ENCODE data around the gene LRRC3. TPM values are rescaled to one million over a fixed set of nuclear protein-coding genes. Genes with fewer than 3 reads are reported as not detected.

The LRRC3 gene
- total RNA-seq, 4 donors from 2014 or later = 0.78 to 0.92 (median 0.85) TPM

DNA sequence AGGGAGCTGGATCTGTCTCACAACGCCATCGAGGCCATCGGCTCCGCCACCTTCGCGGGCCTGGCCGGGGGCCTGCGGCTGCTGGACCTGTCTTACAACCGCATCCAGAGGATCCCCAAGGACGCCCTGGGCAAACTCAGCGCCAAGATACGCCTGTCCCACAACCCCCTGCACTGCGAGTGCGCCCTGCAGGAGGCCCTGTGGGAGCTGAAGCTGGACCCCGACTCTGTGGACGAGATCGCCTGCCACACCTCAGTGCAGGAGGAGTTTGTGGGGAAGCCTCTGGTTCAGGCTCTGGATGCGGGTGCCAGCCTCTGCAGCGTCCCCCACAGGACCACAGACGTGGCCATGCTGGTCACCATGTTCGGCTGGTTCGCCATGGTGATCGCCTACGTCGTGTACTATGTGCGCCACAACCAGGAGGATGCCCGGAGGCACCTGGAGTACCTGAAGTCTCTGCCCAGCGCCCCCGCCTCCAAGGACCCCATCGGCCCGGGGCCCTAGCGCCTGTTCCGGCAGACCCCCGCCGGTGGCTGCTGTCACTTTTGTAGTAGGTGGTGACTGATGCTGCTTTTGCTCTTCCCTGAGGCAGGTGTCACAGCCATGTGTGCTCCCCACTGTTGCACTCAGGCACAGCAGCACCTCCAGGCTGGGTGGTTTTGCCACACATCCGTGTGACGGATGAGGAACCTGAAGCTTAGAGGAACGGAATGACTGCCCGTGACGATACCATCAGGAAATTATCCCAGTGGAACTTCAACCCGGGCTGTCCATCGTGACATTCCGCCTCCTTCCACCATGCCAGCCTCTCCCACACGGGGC is 1.8 kb downstream of the LRRC3 start:
- Histone ChIP-seq H3K4me3 (replicated peaks in 1 of 3) (no peak overlapping the region), H3K4me1 (peaks cover 0 to 9% of the 10 kb centered on the region in 2 donors), H3K27me3 (no peaks in the 10 kb centered on the region), H3K9me3 (no peaks in the 10 kb centered on the region), H3K36me3 (no peaks in the 10 kb centered on the region), H3K27ac (no peak overlapping the region)
- no peak for TF ChIP-seq POLR2A (IDR thresholded peaks at IDR 0.05)
- TF ChIP-seq, protein P1, sequence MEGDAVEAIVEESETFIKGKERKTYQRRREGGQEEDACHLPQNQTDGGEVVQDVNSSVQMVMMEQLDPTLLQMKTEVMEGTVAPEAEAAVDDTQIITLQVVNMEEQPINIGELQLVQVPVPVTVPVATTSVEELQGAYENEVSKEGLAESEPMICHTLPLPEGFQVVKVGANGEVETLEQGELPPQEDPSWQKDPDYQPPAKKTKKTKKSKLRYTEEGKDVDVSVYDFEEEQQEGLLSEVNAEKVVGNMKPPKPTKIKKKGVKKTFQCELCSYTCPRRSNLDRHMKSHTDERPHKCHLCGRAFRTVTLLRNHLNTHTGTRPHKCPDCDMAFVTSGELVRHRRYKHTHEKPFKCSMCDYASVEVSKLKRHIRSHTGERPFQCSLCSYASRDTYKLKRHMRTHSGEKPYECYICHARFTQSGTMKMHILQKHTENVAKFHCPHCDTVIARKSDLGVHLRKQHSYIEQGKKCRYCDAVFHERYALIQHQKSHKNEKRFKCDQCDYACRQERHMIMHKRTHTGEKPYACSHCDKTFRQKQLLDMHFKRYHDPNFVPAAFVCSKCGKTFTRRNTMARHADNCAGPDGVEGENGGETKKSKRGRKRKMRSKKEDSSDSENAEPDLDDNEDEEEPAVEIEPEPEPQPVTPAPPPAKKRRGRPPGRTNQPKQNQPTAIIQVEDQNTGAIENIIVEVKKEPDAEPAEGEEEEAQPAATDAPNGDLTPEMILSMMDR (IDR thresholded peaks at IDR 0.05) = no peak
- intact Hi-C loops (cut with DNase I) = no loop called here
- 95 to 98% methylated on average over 30 to 40 of the region's 44 CpGs for WGBS, 2 donors
- no peak for DNase-seq

DNA sequence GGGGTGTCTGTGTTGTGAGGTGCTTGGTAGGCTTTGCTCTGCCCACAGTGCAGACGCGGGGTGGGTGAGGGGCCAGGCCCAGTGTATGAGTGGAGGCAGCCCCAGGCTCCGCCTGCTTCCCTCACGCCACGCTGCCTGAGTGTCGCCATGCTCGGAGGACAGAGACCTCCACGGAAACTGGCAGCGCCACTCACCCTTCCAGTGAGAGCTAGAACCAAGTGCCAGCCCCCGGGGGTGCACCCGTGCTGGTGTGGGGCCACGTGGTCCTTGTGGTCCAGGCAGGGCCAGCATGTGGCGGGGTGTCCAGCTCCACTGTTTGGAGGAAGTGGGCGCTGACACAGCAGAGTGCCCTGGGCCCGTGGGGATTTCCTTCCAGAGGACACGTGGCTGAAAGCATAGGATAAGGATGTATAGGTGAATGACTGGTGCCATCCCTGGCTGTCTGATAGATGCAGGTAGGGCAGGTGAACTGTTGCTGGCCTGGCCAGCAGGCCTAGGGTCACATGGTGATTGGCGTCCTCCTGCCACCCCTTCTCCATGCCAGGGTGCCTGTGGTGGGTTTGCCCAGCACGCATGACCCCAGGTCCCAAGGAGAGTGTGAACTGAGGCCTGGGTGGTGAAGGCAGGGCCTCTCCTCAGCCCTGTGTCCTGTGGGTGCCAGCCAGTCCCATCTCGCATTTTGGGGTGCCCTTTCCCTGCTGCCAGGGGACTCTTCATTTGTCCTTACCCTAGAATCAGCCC is 3.8 kb downstream of the LRRC3 start:
- TF ChIP-seq POLR2A (IDR thresholded peaks at IDR 0.05) = no peak
- TF ChIP-seq, protein P1 (IDR thresholded peaks at IDR 0.05) = no peak
- 88 to 92% methylated on average over 17 to 18 of the region's 19 CpGs for WGBS, 2 donors
- Histone ChIP-seq H3K4me3 (replicated peaks in 1 of 3) (no peak overlapping the region), H3K36me3 (no peaks in the 10 kb centered on the region), H3K9me3 (no peaks in the 10 kb centered on the region), H3K4me1 (peaks cover 3 to 14% of the 10 kb centered on the region in 2 donors), H3K27me3 (no peaks in the 10 kb centered on the region), H3K27ac (no peak overlapping the region)
- DNase-seq = no peak
- intact Hi-C loops (cut with DNase I) = no loop called here

DNA sequence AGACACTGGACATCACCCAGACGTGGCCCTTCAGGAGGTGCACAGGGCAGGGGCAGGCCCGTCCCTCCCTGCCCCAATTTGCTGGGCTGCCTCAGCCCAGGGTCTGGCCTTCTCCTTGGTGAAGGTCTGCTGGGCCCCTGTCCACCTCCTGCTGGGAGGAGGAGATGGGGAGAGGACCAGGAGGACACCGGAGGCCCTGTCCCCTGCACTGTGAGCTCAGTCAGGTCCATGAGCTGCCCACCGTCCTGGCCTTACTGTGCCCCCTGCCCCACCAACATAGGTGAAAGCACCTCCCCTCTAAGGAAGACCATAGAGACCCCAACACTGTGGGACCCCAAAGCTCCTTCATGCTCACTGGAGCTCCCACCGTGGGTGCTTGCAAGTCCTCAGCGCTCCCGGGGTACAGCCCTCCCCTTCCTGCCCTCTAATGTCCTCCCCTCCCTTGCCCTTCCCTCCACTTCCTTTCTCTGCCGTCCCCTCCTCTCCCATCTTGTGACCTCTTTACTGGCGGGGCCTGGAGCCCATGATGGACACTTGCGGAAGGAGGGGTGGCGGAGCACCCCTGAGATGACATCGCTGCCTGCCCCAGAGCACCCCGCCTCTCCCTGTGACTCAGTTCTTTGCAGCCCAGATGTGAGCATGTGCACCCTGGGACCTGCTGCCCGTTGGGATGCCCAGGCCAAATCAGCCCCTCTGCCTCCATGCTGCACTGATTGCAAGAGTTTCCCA is 4.6 kb downstream of the LRRC3 start:
- DNase-seq = no peak
- H3K4me1 ChIP-seq = peaks cover 3 to 14% of the 10 kb centered on the region in 2 donors
- intact Hi-C loops (cut with DNase I) = no loop called here
- no peaks in the 10 kb centered on the region for H3K9me3 ChIP-seq
- 86 to 89% methylated on average over 14 of the region's 14 CpGs for WGBS, 2 donors
- H3K27ac ChIP-seq = no peak overlapping the region
- TF ChIP-seq, protein P1 (IDR thresholded peaks at IDR 0.05) = no peak
- no peak for TF ChIP-seq POLR2A (IDR thresholded peaks at IDR 0.05)
- H3K36me3 ChIP-seq = no peaks in the 10 kb centered on the region
- no peaks in the 10 kb centered on the region for H3K27me3 ChIP-seq
- H3K4me3 ChIP-seq (replicated peaks in 1 of 3) = no peak overlapping the region

DNA sequence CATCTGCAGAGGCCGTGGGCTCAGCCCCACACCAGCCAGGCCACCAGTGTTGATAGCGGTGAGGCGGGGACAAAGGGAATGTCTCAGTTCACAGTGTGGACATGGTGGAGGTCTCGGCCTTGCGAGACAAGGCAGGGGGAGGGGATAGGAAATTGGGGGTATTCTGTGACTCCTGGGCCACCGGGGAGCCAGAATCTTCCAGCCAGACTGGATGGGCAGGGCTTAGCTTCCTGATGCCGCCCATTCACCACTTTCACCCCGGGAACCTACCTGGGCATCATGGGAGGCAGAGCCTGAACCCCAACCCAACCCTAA is 5.1 kb downstream of the LRRC3 start:
- no peak for TF ChIP-seq POLR2A (IDR thresholded peaks at IDR 0.05)
- TF ChIP-seq, protein P1 (IDR thresholded peaks at IDR 0.05) = no peak
- Histone ChIP-seq H3K36me3 (no peaks in the 10 kb centered on the region), H3K9me3 (no peaks in the 10 kb centered on the region), H3K4me3 (replicated peaks in 1 of 3) (no peak overlapping the region), H3K27ac (no peak overlapping the region), H3K27me3 (no peaks in the 10 kb centered on the region), H3K4me1 (peaks cover 3 to 12% of the 10 kb centered on the region in 2 donors)
- 89 to 100% methylated on average over 8 of the region's 8 CpGs for WGBS, 2 donors
- intact Hi-C loops (cut with DNase I) = no loop called here
- no peak for DNase-seq
